ENCODE measurements around the gene SNRNP70.
"Not testable (repeated sequence)": the region's sequence is repeated elsewhere in the genome, so short reads cannot be mapped to it uniquely, and the experiment has no call there.

SNRNP70 gene

DNA sequence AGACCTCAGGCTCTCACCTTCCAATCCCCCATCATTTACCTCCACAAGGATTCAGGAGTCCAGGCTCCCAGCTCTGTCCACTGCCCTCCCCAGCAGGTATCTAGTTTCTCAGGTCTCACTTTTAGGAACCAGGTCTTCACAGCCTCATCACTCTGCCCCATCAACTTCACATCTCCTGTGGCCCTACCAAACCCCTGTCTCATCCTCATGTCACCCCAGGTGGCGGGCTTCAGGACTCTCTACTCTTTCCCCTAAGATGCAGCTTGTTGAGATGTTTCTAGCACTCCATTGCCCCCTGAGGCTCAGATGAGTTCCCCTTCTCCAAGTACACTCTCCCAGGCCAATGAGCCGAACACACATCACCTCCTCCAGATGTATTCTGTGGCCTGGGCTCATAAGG, 35.6 kb downstream of the SNRNP70 start:
- no peak for DNase-seq (ENCODE audit: low read depth)

DNA sequence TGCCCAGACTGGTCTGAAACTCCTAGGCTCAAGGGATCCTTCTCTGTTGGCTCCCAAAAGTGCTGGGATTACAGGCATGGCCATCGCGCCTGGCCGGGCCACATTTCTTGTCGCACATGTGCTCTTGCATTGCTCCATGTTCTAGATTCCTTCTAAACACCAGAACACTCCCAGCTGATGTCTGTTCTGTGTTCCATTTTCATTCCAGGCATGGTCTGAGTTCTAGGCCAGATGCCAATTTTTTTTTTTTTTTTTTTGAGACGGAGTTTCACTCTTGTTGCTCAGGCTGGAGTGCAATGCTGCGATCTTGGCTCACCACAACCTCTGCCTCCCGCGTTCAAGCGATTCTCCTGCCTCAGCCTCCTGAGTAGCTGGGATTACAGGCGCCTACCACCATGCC, 36.6 kb downstream of the SNRNP70 start:
- DNase-seq (ENCODE audit: low read depth) = not testable (repeated sequence)

DNA sequence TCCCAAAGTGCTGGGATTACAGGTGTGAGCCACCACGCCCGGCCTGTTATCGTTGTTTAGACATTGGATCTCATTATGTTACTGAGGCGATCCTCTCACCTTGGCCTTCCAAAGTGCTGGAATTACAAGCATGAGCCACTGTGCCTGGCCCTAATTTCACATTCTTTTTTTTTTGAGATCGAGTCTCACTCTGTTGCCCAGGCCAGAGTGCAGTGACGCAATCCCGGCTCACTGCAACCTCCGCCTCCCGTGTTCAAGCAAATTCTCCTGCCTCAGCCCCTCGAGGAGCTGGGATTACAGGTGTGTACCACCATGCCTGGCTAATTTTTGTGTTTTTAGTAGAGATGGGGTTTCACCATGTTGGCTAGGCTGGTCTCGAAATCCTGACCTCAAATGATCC, 38.0 kb downstream of the SNRNP70 start:
- not testable (repeated sequence) for DNase-seq (ENCODE audit: low read depth)

DNA sequence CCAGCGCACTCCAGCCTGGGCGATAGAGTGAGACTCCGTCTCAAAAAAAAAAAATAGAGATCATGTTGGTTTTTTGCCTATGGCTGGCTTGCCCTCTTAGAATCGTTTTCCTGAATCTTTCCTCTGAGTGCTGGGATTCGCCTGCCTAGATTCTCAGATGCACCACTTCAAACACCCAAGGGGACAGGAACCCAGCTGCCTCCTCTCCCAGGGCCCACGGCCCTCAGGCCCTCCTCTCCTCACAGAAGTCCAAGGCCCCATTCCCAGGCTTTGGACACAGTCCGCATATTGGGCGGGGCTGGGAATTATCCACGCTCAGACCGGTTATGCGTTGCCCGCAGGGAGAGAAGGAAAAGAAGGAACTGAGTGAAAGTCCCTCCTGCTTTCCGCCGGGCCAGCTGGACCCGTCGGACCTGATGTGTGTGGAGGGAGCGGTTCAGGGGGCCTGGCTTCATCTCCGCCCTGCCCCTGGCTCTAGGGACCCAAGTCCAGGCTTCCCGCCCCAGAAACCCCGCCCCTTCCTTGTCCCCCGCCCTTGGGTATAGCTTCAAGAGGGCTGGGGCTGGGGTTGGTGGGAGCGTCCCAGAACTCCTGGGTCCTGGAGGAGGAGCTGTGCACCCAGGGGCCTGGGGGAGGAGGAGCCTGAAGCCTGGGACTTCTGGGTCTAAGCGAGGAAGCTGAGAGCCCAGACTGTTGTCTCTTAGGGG, 39.9 kb downstream of the SNRNP70 start:
- DNase-seq (ENCODE audit: low read depth) = no peak

DNA sequence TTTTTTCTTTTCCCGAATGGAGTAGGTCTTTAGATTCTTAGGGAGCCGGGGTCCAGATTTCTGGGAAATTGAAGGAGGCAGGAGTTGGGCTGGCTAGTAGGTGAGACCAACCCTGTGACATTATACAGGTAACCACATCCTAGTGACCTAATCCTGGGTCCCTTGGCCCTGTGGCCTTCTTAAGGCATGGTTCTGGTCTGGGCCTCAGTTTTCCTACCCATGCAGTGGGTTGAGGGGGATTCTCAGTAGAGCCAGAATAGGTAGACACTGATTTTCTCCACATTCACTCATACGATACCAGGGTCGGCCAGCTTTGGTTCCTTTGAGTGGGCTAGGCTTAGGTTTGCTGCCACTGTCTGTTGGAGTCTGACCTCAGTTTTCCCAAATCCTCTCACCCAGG, 41.3 kb downstream of the SNRNP70 start:
- DNase-seq (ENCODE audit: low read depth) = no peak

DNA sequence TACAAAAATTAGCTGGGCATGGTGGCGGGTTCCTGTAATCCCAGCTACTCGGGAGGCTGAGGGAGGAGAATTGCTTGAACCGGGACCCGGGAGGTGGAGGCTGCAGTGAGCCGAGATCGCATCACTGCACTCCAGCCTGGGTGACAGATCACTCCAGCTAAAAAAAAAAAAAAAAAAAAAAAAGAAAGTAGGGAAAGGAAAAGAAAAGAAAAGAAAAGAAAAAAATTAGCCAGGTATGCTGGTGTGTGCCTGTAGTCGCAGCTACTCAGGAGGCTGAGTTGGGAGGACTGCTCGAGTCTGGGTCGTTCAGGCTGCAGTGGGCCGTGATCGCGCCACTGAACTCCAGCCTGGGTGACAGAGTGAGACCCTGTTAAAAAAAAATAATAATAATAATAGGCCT, 42.0 kb downstream of the SNRNP70 start:
- DNase-seq (ENCODE audit: low read depth) = not testable (repeated sequence)

DNA sequence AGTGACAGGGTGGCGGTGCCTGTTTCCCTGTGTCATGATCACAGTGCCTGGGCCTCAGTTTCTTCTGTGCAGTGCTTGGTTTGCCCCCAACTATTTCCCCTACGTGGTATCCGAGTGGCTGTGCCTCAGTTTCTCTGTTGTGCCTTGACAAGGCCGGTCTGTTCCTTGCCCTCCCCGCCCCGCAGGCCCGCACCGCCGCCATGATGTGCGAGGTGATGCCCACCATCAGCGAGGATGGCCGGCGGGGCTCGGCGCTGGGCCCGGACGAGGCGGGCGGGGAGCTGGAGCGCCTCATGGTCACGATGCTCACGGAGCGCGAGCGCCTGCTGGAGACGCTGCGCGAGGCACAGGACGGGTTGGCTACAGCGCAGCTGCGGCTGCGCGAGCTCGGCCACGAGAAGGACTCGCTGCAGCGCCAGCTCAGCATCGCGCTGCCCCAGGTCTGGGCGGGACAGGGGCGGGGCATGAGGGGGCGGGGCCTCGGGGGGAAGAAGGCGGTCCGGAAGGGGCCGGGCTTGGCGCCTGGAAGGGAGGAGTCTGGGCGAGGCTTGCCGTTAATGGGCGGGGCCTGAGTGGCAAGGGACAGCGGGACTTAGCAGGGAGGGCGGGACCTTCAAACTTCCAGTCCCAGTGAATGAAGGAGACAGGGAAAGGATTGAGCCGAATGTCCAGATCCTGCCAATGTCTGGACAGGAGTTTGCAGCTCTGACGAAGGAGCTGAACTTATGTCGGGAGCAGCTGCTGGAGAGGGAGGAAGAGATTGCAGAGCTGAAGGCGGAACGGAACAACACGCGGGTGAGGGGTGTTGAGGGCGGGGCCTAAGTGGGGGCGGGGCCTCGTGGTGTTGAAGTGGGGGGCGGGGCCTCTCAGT, 42.7 kb downstream of the SNRNP70 start:
- peak; percentile 78 for DNase-seq (ENCODE audit: low read depth)

DNA sequence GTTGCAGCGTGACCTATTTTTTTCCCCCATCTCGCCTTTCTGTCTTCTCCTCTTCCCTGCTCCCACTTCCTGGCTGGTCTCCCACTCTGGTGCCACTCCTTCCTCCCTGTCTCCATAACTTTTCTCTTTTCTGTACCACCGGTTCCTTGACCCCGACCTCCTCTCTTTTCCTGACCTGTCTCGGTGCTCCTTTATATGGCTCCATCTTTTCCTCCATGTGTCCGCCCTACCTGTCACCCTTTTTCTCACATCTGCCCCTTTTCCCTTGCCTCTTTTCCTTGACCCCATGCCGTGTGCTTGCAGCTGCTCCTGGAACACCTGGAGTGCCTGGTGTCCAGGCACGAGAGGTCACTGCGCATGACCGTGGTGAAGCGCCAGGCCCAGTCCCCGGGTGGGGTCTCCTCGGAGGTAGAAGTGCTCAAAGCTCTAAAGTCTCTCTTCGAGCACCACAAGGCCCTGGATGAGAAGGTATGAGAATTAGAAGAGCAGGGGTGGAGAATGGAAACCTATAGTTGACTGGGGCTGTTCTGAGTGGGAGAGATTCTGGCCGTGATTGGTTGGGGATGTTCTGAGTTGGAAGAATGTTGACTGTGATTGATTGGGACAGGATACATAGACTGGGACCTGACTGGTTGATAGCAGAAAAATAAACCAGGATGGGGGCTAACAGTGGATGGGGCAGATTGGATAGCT, 43.4 kb downstream of the SNRNP70 start:
- no peak for DNase-seq (ENCODE audit: low read depth)

DNA sequence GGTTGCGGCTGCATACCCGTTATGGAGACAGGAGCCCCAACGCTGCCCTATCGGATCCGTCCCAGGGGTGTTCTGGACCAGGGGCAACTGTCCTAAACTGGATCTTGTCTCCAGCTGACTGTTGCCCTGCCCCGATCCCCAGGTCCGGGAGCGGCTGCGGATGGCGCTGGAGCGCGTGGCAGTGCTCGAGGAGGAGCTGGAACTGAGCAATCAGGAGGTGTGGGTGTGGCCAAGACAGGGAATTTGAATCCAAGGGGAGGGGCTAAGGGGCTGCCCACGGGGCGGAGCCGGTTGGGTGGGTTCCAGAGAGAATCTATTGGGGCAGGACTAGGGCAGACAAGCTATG, 44.0 kb downstream of the SNRNP70 start:
- no peak for DNase-seq (ENCODE audit: low read depth)

DNA sequence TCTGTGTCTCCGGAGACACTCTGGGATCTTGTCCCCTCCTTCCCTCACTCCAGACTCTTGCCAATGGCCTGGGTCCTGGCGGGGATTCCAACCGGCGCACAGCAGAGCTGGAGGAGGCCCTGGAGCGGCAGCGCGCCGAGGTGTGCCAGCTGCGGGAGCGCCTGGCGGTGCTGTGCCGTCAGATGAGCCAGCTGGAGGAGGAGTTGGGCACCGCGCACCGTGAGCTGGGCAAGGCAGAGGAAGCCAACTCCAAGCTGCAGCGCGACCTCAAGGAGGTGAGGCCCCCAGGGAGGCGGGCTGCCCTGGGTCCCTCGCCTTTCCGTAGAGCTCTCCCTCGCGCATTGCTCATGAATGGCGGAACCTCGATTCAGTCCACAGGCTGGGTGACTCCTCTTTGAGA, 45.1 kb downstream of the SNRNP70 start:
- no peak for DNase-seq (ENCODE audit: low read depth)

DNA sequence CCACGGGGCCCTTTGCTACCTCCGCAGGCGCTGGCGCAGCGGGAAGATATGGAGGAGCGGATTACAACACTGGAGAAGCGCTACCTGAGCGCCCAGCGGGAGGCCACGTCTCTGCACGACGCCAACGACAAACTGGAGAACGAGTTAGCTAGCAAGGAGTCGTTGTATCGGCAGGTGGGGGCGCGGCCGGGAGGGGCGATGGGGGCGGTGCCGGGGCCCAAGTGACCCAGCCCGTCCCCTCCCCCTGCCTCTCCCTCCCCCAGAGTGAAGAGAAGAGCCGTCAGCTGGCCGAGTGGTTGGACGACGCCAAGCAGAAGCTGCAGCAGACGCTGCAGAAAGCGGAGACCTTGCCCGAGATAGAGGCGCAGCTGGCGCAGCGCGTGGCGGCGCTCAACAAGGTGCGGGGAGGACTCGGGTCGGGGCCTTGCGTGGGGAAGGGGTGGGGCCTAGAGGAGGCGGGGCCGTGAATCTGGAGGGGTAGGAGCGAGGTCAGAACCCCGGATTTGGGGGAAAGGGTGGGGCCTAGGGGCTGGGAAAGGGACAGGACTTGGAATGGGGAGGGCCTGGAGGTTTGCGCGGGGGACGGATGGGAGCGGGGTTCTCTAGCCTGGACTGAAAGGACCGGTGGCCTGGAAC, 47.8 kb downstream of the SNRNP70 start:
- no peak for DNase-seq (ENCODE audit: low read depth)

DNA sequence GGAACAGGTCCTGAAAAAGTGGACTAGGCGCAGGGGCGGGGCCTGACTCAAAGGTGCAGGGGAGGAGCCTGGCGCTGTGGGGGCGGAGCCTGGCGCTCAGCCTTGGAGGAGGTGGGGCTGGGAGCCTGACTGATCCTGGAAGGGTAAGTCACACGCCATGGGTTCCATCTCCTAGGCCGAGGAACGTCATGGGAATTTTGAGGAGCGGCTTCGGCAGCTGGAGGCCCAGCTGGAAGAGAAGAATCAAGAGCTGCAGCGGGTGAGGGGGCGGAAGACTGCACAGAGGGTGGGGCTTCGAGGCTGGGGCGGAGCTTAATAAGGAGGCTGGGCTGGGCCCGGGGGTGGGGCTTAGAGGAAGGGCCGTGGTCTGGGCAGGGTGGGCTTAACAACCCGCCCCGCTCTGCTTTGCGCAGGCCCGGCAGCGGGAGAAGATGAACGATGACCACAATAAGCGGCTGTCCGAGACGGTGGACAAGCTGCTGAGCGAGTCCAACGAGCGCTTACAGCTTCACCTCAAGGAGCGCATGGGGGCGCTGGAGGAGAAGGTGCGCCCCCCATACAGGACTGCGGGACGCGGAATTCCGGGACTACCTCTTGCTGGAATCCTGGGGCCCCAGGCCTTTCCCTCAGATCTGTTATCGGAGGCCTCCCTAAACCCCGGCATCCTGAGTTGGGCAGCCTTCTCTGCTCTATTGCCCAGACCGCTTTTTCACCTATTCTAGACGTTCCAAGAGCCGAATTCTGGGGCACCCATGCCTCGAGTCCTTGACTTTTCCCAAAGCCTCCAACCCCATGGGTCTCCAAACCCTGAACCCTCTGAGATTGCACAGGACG, 48.6 kb downstream of the SNRNP70 start:
- no peak for DNase-seq (ENCODE audit: low read depth)

DNA sequence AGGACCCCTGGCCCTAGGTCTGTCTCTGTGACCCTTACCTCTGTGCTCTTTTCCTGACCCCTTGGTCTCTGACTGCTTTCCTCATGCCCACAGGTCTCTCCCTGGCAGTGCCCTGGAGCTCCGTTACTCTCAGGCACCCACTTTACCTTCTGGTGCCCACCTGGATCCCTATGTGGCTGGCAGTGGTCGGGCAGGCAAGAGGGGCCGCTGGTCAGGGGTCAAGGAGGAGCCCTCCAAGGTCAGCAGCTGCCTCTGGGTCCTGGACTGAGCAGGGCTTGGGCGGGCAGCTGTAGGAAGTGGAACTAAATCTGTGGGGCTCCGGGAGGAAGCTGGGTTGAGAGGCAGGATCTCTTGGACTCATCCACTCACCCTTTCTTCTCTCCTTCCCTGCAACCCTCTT, 50.4 kb downstream of the SNRNP70 start:
- no peak for DNase-seq (ENCODE audit: low read depth)

DNA sequence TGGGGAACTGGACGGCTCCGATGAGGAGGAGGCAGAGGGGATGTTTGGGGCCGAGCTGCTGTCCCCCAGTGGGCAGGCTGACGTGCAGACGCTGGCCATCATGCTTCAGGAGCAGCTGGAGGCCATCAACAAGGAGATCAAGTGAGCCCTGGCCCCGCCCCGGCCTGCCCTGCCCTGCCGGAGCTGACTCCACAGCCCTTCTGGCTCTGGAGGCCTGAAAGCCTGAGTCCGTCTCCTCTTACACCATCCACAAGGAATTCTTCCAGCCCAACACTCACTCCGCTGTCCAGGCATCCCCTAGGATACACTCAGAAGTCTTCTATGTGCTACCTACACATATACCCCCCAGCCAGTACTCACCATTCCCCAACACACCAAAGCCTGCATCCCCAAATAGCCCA, 51.5 kb downstream of the SNRNP70 start:
- DNase-seq (ENCODE audit: low read depth) = no peak

DNA sequence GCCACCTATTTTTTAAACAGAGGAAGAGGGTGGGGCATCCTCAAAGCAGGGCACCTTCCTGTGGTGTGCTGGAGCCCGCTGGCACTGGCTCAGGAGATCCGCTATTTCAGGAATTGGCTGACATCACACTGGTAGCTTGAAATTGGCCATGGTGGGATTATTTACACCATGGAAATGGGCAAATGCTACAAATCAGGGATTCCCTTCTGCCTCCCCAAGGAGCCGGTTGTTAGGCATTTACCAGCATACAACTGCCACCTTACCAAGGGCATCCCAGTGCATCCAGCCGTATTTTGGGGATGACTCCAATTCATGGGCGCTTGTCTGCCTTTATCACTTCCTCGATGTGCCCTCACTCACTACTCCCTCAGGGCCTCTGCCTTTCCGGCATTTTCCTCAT, 55.7 kb downstream of the SNRNP70 start:
- DNase-seq (ENCODE audit: low read depth) = no peak

DNA sequence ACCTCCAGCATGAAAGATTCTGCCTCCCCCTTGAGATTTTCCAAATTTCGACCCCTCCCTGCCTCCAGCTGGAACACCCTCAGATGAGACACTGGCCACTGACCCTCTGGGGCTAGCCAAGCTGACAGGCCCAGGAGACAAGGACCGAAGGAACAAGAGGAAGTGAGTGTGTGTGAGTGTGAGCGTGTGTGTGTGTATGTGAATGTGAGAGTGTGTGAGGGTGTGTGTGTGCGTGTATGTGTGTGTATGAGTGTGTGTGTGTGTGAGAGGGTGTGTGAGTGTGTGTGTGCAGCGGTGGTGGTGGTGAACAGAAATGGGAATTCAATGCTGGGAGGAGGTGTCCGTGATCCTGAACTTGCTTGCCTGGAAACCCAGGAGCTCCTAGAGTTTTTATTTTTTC, 56.1 kb downstream of the SNRNP70 start:
- no peak for DNase-seq (ENCODE audit: low read depth)

DNA sequence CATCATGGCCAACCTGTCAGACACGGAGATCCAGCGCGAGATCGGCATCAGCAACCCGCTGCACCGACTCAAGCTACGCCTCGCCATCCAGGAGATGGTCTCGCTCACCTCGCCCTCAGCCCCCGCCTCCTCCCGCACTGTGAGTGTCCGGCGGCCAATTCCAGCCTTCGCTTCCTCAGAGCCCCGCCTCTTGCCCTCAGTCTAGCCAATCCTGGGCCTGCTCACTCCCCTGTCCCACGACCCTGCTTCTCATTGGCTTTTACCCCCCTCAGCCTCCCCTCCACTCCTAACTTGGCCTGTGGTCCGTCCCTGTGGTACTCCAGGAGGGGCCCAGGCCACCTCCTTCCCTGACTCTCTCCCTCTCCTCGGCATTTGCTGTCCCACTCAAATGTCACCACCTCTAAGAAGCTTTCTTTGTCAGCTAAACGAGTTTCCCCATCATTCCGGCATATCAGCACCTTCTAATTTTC, 57.6 kb downstream of the SNRNP70 start:
- no peak for DNase-seq (ENCODE audit: low read depth)

DNA sequence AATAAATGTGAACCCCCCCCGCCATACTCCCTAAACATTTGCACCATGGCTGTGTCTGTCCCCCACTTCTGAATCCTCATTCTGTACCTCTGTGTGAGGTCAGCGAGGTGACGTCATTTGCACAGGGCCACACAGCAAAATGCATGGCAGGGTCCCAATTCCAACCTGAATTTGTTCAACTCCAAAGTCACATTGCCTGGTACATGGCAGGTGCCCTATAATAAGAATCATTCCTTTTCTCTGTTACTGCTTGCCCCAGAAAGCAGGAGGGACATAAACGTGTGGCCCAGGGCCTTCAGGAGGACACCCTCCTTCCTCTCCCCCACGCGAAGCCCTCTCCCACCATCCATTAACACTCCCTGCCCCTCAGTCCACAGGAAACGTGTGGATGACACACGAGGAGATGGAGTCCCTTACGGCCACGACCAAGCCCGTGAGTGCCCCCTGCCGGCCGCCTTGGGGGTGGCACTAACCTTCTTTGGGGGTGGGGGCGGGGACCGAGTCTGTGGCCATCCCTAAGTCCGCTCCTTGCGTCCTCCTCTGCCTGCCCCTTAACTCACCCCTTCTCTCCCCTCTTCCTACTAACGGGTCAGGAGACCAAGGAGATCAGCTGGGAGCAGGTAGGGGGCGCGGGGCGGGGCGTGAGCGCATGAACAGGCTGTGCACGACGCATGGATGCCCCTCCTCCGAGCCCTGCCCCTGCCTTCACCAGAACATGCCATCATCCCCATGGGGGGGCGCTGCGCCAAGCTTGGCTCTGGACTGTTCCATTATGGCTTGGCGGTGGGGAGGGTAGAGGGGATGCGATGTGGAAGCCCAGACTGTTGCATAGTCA, 60.5 kb downstream of the SNRNP70 start:
- no peak for DNase-seq (ENCODE audit: low read depth)

DNA sequence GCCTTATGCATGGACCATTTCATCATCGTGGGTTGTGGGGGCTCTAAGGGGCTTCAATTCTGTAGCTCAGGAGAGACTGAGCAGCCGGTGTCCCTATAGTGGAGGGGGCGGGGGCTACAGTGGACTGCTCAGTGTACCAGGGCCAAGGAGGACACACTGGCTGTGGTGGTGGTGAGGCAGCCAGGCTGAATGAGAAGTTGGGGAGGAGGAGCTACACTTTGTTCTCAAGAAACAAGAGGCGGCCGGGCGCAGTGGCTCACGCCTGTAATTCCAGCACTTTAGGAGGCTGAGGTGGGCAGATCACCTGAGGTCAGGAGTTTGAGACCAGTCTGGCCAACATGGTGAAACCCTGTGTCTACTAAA, 61.1 kb downstream of the SNRNP70 start:
- DNase-seq (ENCODE audit: low read depth) = not testable (repeated sequence)

DNA sequence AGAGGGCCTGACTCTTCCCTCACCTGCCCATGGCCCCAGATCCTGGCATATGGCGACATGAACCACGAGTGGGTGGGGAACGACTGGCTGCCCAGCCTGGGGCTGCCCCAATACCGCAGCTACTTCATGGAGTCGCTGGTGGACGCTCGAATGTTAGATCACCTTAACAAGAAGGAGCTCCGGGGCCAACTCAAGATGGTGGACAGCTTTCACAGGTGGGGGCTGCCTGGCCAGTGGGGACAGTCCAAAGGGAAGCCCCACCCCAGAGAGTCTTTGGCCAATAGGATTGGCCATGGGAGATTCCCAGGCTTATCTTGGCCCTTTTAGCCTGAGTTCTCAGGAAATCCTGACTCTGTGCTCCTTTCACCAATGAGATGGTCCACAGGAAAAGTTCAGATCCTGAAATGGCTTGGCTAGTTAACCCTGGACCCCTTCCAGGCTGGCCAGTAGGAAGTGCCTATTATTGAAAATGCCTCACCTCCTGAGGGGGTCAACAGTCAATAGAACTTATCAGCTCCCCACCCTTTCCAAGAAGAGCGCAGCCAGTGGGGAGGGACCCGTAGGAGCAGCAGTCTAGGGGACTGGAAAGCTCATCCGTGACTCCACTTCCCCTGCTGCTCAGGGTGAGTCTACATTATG, 62.9 kb downstream of the SNRNP70 start:
- DNase-seq (ENCODE audit: low read depth) = no peak
